Right renal pelvis (tissue), 4 donors: Measurements from ENCODE around the gene CADM1. TPM values are rescaled to one million over a fixed set of nuclear protein-coding genes. Genes with fewer than 3 reads are reported as not detected.

ENCODE experiments used
- DNase-seq, 4 donors: peaks; one replicate each; pipeline ENCODE4 v3.0.0-alpha.2; 2013; ENCODE audit warnings: low read depth in 4 of 4, low spot score in 3 of 4, missing footprints in 1 of 4
- polyA plus RNA-seq, 4 donors: library from polyadenylated mRNA; unstranded; fragments of 120-200 nt; gene quantifications; one replicate each; pipeline ENCODE4 v1.2.1, GENCODE V29; 2013; ENCODE audit not compliant: insufficient read length in 4 of 4

The CADM1 gene
- polyA plus RNA-seq, 4 donors: 126 to 146 (median 136) TPM

GRCh38 chr11:115257678-115258077 is 246.5 kb downstream of the CADM1 start:
- DNase-seq: no peak

GRCh38 chr11:115257270-115257669 is 246.9 kb downstream of the CADM1 start:
- no peak for DNase-seq

- peak in 3 of 4 donors; percentile 25 to 62 (median 52) for DNase-seq
Observed at GRCh38 chr11:115256397-115257197, 247.6 kb downstream of the CADM1 start.

GRCh38 chr11:115255006-115255762 is 249.0 kb downstream of the CADM1 start:
- no peak for DNase-seq

GRCh38 chr11:115251126-115251525 is 253.1 kb downstream of the CADM1 start:
- no peak for DNase-seq

GRCh38 chr11:115249061-115249578 is 255.1 kb downstream of the CADM1 start:
- no peak for DNase-seq

- no peak for DNase-seq
Observed at GRCh38 chr11:115247953-115248352, 256.3 kb downstream of the CADM1 start.

- DNase-seq: no peak
Observed at GRCh38 chr11:115247361-115247760, 256.9 kb downstream of the CADM1 start.

- no peak for DNase-seq
Observed at GRCh38 chr11:115244758-115245157, 259.5 kb downstream of the CADM1 start.

- no peak for DNase-seq
Observed at GRCh38 chr11:115244296-115244695, 259.9 kb downstream of the CADM1 start.

- DNase-seq: no peak
Observed at GRCh38 chr11:115242982-115243381, 261.2 kb downstream of the CADM1 start.

- no peak for DNase-seq
Observed at GRCh38 chr11:115241899-115242298, 262.3 kb downstream of the CADM1 start.

GRCh38 chr11:115238791-115239190 is 265.4 kb downstream of the CADM1 start:
- no peak for DNase-seq

- no peak for DNase-seq
Observed at GRCh38 chr11:115238086-115238485, 266.1 kb downstream of the CADM1 start.

- DNase-seq: no peak
Observed at GRCh38 chr11:115237578-115237977, 266.6 kb downstream of the CADM1 start.

GRCh38 chr11:115234794-115235193 is 269.4 kb downstream of the CADM1 start:
- DNase-seq: no peak

GRCh38 chr11:115226556-115226955 is 277.7 kb downstream of the CADM1 start:
- DNase-seq: no peak

- no peak for DNase-seq
Observed at GRCh38 chr11:115224551-115224950, 279.7 kb downstream of the CADM1 start.

- DNase-seq: no peak
Observed at GRCh38 chr11:115222863-115223530, 281.2 kb downstream of the CADM1 start.

- no peak for DNase-seq
Observed at GRCh38 chr11:115222218-115222862, 281.9 kb downstream of the CADM1 start.
